H1 (cell line): ENCODE results near the gene CCDC102A.

ENCODE experiments used
- CREB1 ChIP-seq: IDR thresholded peaks from 2 replicates; pipeline ENCODE4 v1.6.1; 2012; ENCODE audit warnings: inconsistent platforms
- EP300 ChIP-seq, 2 experiments: IDR thresholded peaks; 1 replicate in 1 of 2; 2 replicates in 1 of 2; pipeline ENCODE4 v1.6.1; 2011 to 2012; ENCODE audit warnings: low read depth in 2 of 2, low read length in 2 of 2, mild to moderate bottlenecking in 2 of 2, borderline replicate concordance in 1 of 2, inconsistent platforms in 1 of 2, moderate library complexity in 1 of 2
- EZH2 ChIP-seq: fragments of 200-600 bp; sonication (generic); IDR thresholded peaks from 2 replicates; pipeline ENCODE4 v1.7.1; 2012; ENCODE audit warnings: low read depth, mild to moderate bottlenecking, moderate library complexity, low read length, inconsistent platforms; ENCODE audit not compliant: severe bottlenecking
- PHF8 ChIP-seq: fragments of 200-600 bp; sonication (generic); conservative IDR thresholded peaks from 2 replicates; pipeline ENCODE4 v1.7.1; 2012; ENCODE audit warnings: low read depth, mild to moderate bottlenecking, inconsistent platforms, low read length, moderate library complexity
- POLR2A ChIP-seq, 2 experiments: IDR thresholded peaks; 1 replicate in 1 of 2; 2 replicates in 1 of 2; pipeline ENCODE4 v1.6.1; 2011; ENCODE audit warnings: low read depth in 2 of 2, low read length in 2 of 2, mild to moderate bottlenecking in 2 of 2; ENCODE audit errors: control extremely low read depth in 1 of 2
- RFX5 ChIP-seq: IDR thresholded peaks from 2 replicates; pipeline ENCODE4 v1.6.1; 2011; ENCODE audit warnings: low read depth, low read length, improper control_type of control experiment, borderline replicate concordance
- YY1 ChIP-seq: IDR thresholded peaks from 2 replicates; pipeline ENCODE4 v1.6.1; 2011; ENCODE audit warnings: low read depth, mild to moderate bottlenecking, low read length
- ZNF274 ChIP-seq: IDR thresholded peaks from 2 replicates; pipeline ENCODE4 v1.7.0; 2012; ENCODE audit warnings: low read length, borderline replicate concordance; ENCODE audit errors: extremely low read depth
- TF ChIP-seq, protein P1 (sequence below), 3 experiments: IDR thresholded peaks; 1 replicate in 2 of 3; 2 replicates in 1 of 3; pipeline versions ENCODE4 v1.5.1 to v1.6.1; 2011; ENCODE audit warnings: low read length in 3 of 3, mild to moderate bottlenecking in 3 of 3, inconsistent platforms in 2 of 3, low read depth in 1 of 3, moderate library complexity in 1 of 3; ENCODE audit not compliant: insufficient read depth in 1 of 3; ENCODE audit errors: control extremely low read depth in 1 of 3

DNA sequence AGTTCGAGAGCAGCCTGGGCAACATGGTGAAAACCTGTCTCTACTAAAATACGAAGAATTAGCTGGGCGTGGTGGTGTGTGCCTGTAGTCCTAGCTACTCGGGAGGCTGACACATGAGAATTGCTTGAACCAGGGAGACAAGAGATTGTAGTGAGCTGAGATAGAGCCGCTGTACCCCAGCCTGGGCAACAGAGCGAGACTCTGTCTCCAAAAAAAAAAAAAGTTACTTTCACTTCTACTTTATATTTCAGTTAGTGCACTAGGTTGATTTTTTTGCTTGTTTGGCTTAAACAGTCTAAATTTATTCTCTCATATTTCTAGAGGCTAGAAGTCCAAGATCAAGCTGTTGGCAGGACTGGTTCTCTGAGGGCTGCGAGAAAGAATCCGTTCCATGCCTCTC lies 13.4 kb downstream of the CCDC102A start:
- TF ChIP-seq PHF8 (no peak), CREB1 (no peak), POLR2A (IDR thresholded peaks at IDR 0.05; ENCODE audit: control extremely low read depth in 1 of 2, low read depth in 2 of 2, low read length in 2 of 2) (no peak), RFX5 (no peak), EZH2 (no peak), EP300 (IDR thresholded peaks at IDR 0.05; ENCODE audit: borderline replicate concordance in 1 of 2, low read depth in 2 of 2, low read length in 2 of 2) (no peak), YY1 (no peak), ZNF274 (no peak)
- TF ChIP-seq, protein P1, sequence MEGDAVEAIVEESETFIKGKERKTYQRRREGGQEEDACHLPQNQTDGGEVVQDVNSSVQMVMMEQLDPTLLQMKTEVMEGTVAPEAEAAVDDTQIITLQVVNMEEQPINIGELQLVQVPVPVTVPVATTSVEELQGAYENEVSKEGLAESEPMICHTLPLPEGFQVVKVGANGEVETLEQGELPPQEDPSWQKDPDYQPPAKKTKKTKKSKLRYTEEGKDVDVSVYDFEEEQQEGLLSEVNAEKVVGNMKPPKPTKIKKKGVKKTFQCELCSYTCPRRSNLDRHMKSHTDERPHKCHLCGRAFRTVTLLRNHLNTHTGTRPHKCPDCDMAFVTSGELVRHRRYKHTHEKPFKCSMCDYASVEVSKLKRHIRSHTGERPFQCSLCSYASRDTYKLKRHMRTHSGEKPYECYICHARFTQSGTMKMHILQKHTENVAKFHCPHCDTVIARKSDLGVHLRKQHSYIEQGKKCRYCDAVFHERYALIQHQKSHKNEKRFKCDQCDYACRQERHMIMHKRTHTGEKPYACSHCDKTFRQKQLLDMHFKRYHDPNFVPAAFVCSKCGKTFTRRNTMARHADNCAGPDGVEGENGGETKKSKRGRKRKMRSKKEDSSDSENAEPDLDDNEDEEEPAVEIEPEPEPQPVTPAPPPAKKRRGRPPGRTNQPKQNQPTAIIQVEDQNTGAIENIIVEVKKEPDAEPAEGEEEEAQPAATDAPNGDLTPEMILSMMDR (IDR thresholded peaks at IDR 0.05; ENCODE audit: control extremely low read depth in 1 of 3, insufficient read depth in 1 of 3, low read depth in 1 of 3, low read length in 3 of 3), result no peak
